Transverse colon (tissue), 4 donors: ENCODE data around the gene RTN4RL1. TPM values are rescaled to one million over a fixed set of nuclear protein-coding genes. Genes with fewer than 3 reads are reported as not detected.

ENCODE experiments used
- DNase-seq: peaks from one replicate; pipeline ENCODE4 v3.0.0-alpha.2; 2019
- H3K27ac ChIP-seq, 4 donors: fragments of 200-600 bp; sonication (generic); 2 replicates each; pipeline ENCODE4 v1.5.1; 2016 to 2018; ENCODE audit warnings: inconsistent platforms in 4 of 4
- H3K27me3 ChIP-seq: fragments of 200-600 bp; sonication (generic); 2 replicates; pipeline ENCODE4 v1.5.1; 2017; ENCODE audit warnings: inconsistent platforms
- H3K36me3 ChIP-seq, 4 donors: fragments of 200-600 bp; sonication (generic); 2 replicates each; pipeline ENCODE4 v1.5.1; 2017 to 2019; ENCODE audit warnings: inconsistent platforms in 4 of 4
- H3K4me1 ChIP-seq, 4 donors: fragments of 200-600 bp; sonication (generic); 2 replicates each; pipeline ENCODE4 v1.5.1; 2017 to 2020; ENCODE audit warnings: inconsistent platforms in 4 of 4
- H3K4me3 ChIP-seq, 4 donors: fragments of 200-600 bp; sonication (generic); 1 replicate in 1 of 4; 2 replicates in 3 of 4; pipeline versions ENCODE4 v1.5.1 to v1.6.1; 2017 to 2019; ENCODE audit warnings: inconsistent platforms in 4 of 4
- H3K9me3 ChIP-seq, 2 donors: fragments of 200-600 bp; sonication (generic); 2 replicates each; pipeline ENCODE4 v1.5.1; 2017 to 2019; ENCODE audit warnings: inconsistent platforms in 2 of 2
- CTCF ChIP-seq, 5 experiments: fragments of 200-600 bp in 3 of 5; fragments of 450-650 bp in 2 of 5; sonication (generic) in 3 of 5; IDR thresholded peaks; 1 replicate in 2 of 5; 2 replicates in 3 of 5; pipeline ENCODE4 v1.5.1; 2016 to 2017; ENCODE audit warnings: antibody characterized with exemption in 5 of 5, inconsistent platforms in 3 of 5, mild to moderate bottlenecking in 2 of 5, moderate library complexity in 1 of 5
- EP300 ChIP-seq: sonication (generic); formaldehyde crosslinking; IDR thresholded peaks from one replicate; pipeline ENCODE4 v1.6.1; 2017; ENCODE audit warnings: antibody characterized with exemption, low read depth
- POLR2A ChIP-seq: fragments of 450-650 bp; IDR thresholded peaks from one replicate; pipeline ENCODE4 v1.6.1; 2016; ENCODE audit warnings: antibody characterized with exemption, mild to moderate bottlenecking, moderate library complexity
- POLR2AphosphoS5 ChIP-seq, 3 donors: sonication (generic); formaldehyde crosslinking; IDR thresholded peaks; one replicate each; pipeline ENCODE4 v1.6.1; 2016; ENCODE audit warnings: antibody characterized with exemption in 3 of 3
- WGBS, 2 donors: methylation state at CpG; one replicate each; pipeline ENCODE4 v1.1.5; 2018; ENCODE audit warnings: low coverage in 1 of 2; 5-methylcytosine and 5-hydroxymethylcytosine counted together
- in situ Hi-C, 4 donors: fragments of 200-750 bp; cut with MboI; loops; one replicate each; pipeline versions ENCODE4 v1.15.0 to v1.15.1; 2017; ENCODE audit warnings: low sequenced_read_pairs in 3 of 4, low pct_ligation_motif_present in 1 of 4, low pct_unique_long_range_greater_than_20kb in 1 of 4
- intact Hi-C: fragments of 100-400 bp; cut with DNase I; formaldehyde crosslinking; loops from one replicate; pipeline ENCODE4 v1.15.1; 2023; ENCODE audit warnings: low total_unique reads
- total RNA-seq, 4 donors: library from RNA; depleted of rRNA; stranded (reverse); fragments of >200 nt; gene quantifications; one replicate each; pipeline ENCODE4 v1.1.0, GENCODE V29; 2016

The RTN4RL1 gene
- total RNA-seq, 4 donors from 2014 or later = 0.27 to 0.60 (median 0.48) TPM; not detected in 1

DNA sequence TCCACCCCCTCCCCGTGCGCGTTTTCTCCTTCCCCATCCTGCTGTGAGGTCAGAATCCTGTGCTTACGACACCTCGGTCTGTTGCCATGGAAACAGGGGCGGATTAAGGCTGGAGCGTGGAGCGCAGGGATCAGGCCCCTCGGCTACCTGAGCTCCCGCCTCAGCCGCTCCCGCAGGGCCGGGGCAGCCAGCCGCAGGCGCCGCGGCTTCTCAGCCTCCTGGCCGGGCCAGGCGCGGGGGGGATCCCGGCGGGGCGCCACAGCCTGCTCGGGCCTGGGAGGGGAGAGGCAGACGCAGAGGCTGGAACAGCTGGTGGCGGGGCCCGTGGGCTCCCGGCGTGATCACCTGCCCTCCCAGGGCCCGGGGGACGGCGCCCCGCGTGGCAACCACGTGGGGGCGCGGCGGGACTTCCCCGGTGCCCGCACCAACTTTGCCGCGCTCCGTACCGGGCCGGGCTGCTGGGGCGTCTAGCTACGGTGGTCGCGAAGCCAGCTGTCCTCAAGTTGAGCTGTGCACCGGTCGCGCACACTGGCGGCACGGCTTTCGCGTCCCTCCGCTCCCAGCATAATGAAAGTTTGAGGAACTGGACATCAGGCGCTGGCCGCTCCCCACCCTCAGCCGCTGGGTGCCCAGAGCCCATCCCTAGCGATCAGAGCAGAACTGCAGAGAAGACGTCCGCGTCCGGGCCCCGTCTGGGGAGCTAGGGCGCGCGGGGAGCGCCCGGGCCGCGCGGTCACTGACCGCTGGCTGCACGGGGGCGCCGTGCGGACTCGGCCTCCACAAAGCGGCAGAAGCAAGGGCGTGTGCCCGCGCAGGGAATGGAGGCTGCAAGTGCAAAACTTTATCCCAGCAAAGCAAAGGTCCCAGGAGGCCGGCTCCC lies 1.2 kb downstream of the RTN4RL1 start:
- peak; percentile 43 for DNase-seq
- intact Hi-C loops = no loop called here
- in situ Hi-C loops = loop anchor here in 1 of 4 donors (10.0 kb wide), 1 partner anchor 119 kb away; no protein-coding TSS in a partner anchor

DNA sequence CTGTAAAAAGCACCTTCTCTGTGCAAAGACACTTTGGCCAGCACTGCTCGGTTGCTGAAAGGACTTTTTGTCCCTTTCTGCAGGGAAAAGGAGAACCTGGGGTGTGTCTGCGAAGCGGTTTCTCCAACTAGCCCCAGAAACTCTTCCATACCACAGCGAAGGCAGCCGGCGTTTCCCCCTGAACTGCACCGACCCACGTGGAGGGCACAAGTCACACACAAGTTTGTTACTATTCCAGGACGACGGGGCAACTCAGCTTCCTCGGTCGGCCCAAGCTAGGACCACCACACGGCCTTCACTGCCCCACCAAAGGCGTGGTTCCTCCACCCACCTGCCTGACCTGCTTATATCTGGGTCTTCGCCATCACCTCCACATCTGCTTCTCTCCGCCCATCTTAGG lies 1.9 kb downstream of the RTN4RL1 start:
- H3K4me3 ChIP-seq = peak overlapping the region in 1 of 4 donors; percentile 60
- H3K27me3 ChIP-seq = peaks cover 89% of the 10 kb centered on the region
- 63% methylated on average over 16 of the region's 16 CpGs; no CpG with 5 or more reads in 1 of the 2 donors for WGBS, 2 donors
- no peaks in the 10 kb centered on the region for H3K9me3 ChIP-seq
- in situ Hi-C loops (loop anchor here in 1 of 4 donors (10.0 kb wide), 1 partner anchor 118 kb away; no protein-coding TSS in a partner anchor), intact Hi-C loops (no loop called here)
- no peaks in the 10 kb centered on the region for H3K36me3 ChIP-seq
- no peak for TF ChIP-seq POLR2A
- no peak for TF ChIP-seq EP300
- TF ChIP-seq CTCF (IDR thresholded peaks at IDR 0.05) = no peak
- TF ChIP-seq POLR2AphosphoS5 (IDR thresholded peaks at IDR 0.05) = no peak
- no peak for DNase-seq
- H3K4me1 ChIP-seq = peaks cover 18 to 28% (median 25%) of the 10 kb centered on the region in 4 donors
- H3K27ac ChIP-seq = no peak overlapping the region

More for the DNA sequence above, 1.2 kb downstream of the RTN4RL1 start:
- peaks cover 18 to 28% (median 25%) of the 10 kb centered on the region in 4 donors for H3K4me1 ChIP-seq
- 1% methylated on average over 38 of the region's 85 CpGs; no CpG with 5 or more reads in 1 of the 2 donors for WGBS, 2 donors
- H3K9me3 ChIP-seq = no peaks in the 10 kb centered on the region
- H3K4me3 ChIP-seq = peak overlapping the region; percentile 25 to 60 (median 39)
- TF ChIP-seq POLR2A = no peak
- TF ChIP-seq EP300 = no peak
- no peak for TF ChIP-seq CTCF (IDR thresholded peaks at IDR 0.05)
- TF ChIP-seq POLR2AphosphoS5 (IDR thresholded peaks at IDR 0.05) = no peak
- peaks cover 91% of the 10 kb centered on the region for H3K27me3 ChIP-seq
- no peak overlapping the region for H3K27ac ChIP-seq
- no peaks in the 10 kb centered on the region for H3K36me3 ChIP-seq

- H3K4me3 ChIP-seq = no peak overlapping the region
- H3K27me3 ChIP-seq = peaks cover 89% of the 10 kb centered on the region
- DNase-seq = no peak
- intact Hi-C loops = no loop called here
- no peaks in the 10 kb centered on the region for H3K36me3 ChIP-seq
- no peaks in the 10 kb centered on the region for H3K9me3 ChIP-seq
- WGBS, 2 donors = 82% methylated on average over 11 of the region's 15 CpGs; no CpG with 5 or more reads in 1 of the 2 donors
- H3K27ac ChIP-seq = no peak overlapping the region
- H3K4me1 ChIP-seq = peaks cover 18 to 28% (median 25%) of the 10 kb centered on the region in 4 donors
- no peak for TF ChIP-seq EP300
- TF ChIP-seq CTCF (IDR thresholded peaks at IDR 0.05) = no peak
- no peak for TF ChIP-seq POLR2A
- TF ChIP-seq POLR2AphosphoS5 (IDR thresholded peaks at IDR 0.05) = no peak
- in situ Hi-C loops = loop anchor here in 1 of 4 donors (10.0 kb wide), 1 partner anchor 118 kb away; no protein-coding TSS in a partner anchor
Observed at GRCh38 chr17:2022647-2023240, 2.4 kb downstream of the RTN4RL1 start.

- H3K27ac ChIP-seq = no peak overlapping the region
- no peak overlapping the region for H3K4me3 ChIP-seq
- H3K9me3 ChIP-seq = no peaks in the 10 kb centered on the region
- in situ Hi-C loops = loop anchor here in 1 of 4 donors (10.0 kb wide), 1 partner anchor 116 kb away; no protein-coding TSS in a partner anchor
- 60% methylated on average over 8 of the region's 8 CpGs; no CpG with 5 or more reads in 1 of the 2 donors for WGBS, 2 donors
- TF ChIP-seq POLR2AphosphoS5 (IDR thresholded peaks at IDR 0.05) (no peak), EP300 (no peak), POLR2A (no peak), CTCF (IDR thresholded peaks at IDR 0.05) (no peak)
- intact Hi-C loops = no loop called here
- no peaks in the 10 kb centered on the region for H3K36me3 ChIP-seq
- peaks cover 13 to 24% (median 21%) of the 10 kb centered on the region in 4 donors for H3K4me1 ChIP-seq
- peaks cover 69% of the 10 kb centered on the region for H3K27me3 ChIP-seq
- DNase-seq = no peak
Observed at GRCh38 chr17:2020721-2021120, 4.4 kb downstream of the RTN4RL1 start.
